CD4-positive, alpha-beta memory T cell (primary cell): Measurements from ENCODE around the gene CDKAL1. TPM values are rescaled to one million over a fixed set of nuclear protein-coding genes. Genes with fewer than 3 reads are reported as not detected.

Experiments
- CTCF ChIA-PET: fragments of 350-600 bp; sonication (Branson Sonifier 250); formaldehyde crosslinking; loops from one replicate; lab custom pipeline; 2021; ENCODE audit warnings: inconsistent platforms; ENCODE audit not compliant: partially characterized antibody; lab: Charles Lee
- POLR2A ChIA-PET: fragments of 350-600 bp; sonication (Branson Sonifier 250); formaldehyde crosslinking; loops from one replicate; lab custom pipeline; 2021; ENCODE audit not compliant: partially characterized antibody; lab: Charles Lee
- DNase-seq, 5 donors: peaks; one replicate each; pipeline versions ENCODE4 v3.0.0 to v3.0.0-alpha.2; 2020 to 2022; ENCODE audit warnings: mixed read lengths in 1 of 5
- H3K27ac ChIP-seq: one replicate; pipeline ENCODE4 v1.7.0; 2013; ENCODE audit warnings: low read depth, low read length
- H3K27me3 ChIP-seq: 2 replicates; pipeline ENCODE4 v1.7.0; 2013; ENCODE audit warnings: mild to moderate bottlenecking, low read length, moderate library complexity; ENCODE audit not compliant: insufficient read depth
- H3K36me3 ChIP-seq: 2 replicates; pipeline ENCODE4 v1.7.0; 2013; ENCODE audit warnings: mild to moderate bottlenecking, low read length, moderate library complexity; ENCODE audit not compliant: insufficient read depth
- H3K4me1 ChIP-seq: 2 replicates; pipeline ENCODE4 v1.7.0; 2013; ENCODE audit warnings: mild to moderate bottlenecking, low read length, moderate library complexity; ENCODE audit not compliant: insufficient read depth
- H3K4me3 ChIP-seq, 2 donors: one replicate each; pipeline ENCODE4 v1.7.0; 2013; ENCODE audit warnings: low read length in 2 of 2, mild to moderate bottlenecking in 1 of 2
- H3K9me3 ChIP-seq, 2 donors: one replicate each; pipeline ENCODE4 v1.7.0; 2013; ENCODE audit warnings: low read length in 2 of 2, control low read depth in 1 of 2; ENCODE audit not compliant: control insufficient read depth in 1 of 2
- H3K27ac Mint-ChIP-seq, 7 donors: one replicate each; pipeline ENCODE4 v1.8.0; 2020 to 2021; ENCODE audit warnings: mixed read lengths in 7 of 7, mild to moderate bottlenecking in 6 of 7, inconsistent platforms in 3 of 7, moderate library complexity in 3 of 7
- H3K27me3 Mint-ChIP-seq, 2 donors: one replicate each; pipeline ENCODE4 v1.8.0; 2020 to 2021; ENCODE audit warnings: mixed read lengths in 2 of 2
- H3K36me3 Mint-ChIP-seq, 2 donors: one replicate each; pipeline ENCODE4 v1.8.0; 2020 to 2021; ENCODE audit warnings: mixed read lengths in 2 of 2, inconsistent platforms in 1 of 2, mild to moderate bottlenecking in 1 of 2
- H3K4me1 Mint-ChIP-seq, 4 donors: one replicate each; pipeline ENCODE4 v1.8.0; 2020 to 2021; ENCODE audit warnings: mixed read lengths in 4 of 4, mild to moderate bottlenecking in 1 of 4
- H3K4me3 Mint-ChIP-seq, 8 donors: one replicate each; pipeline ENCODE4 v1.8.0; 2020 to 2021; ENCODE audit warnings: mixed read lengths in 8 of 8, mild to moderate bottlenecking in 7 of 8, moderate library complexity in 6 of 8, inconsistent platforms in 3 of 8
- H3K9me3 Mint-ChIP-seq, 8 donors: one replicate each; pipeline ENCODE4 v1.8.0; 2020 to 2021; ENCODE audit warnings: mixed read lengths in 8 of 8, mild to moderate bottlenecking in 5 of 8, inconsistent platforms in 3 of 8, moderate library complexity in 1 of 8
- intact Hi-C: fragments of 100-400 bp; cut with micrococcal nuclease; formaldehyde crosslinking; loops from one replicate; pipeline ENCODE4 v1.15.1; 2023
- polyA plus RNA-seq, 2 donors: library from polyadenylated mRNA; unstranded; fragments of 300-500 nt; fragmentation: Illumina TruSeq; gene quantifications; one replicate each; pipeline ENCODE4 v1.2.3, GENCODE V29; 2021
- total RNA-seq, 2 experiments: library from RNA; stranded (reverse); gene quantifications; one replicate each; pipeline ENCODE4 v1.2.3, GENCODE V29; 2021

Gene CDKAL1
- total and polyA plus RNA-seq, 4 experiments from 2014 or later: 22.3 to 41.8 (median 26.8) TPM

GRCh38 chr6:21099338-21100314, 565.4 kb downstream of the CDKAL1 start:
- intact Hi-C loops: no loop called here
- H3K27me3 ChIP-seq: no peaks in the 10 kb centered on the region
- H3K4me1 Mint-ChIP-seq: peaks cover 6 to 16% (median 7%) of the 10 kb centered on the region in 4 donors
- peaks cover 2 to 37% of the 10 kb centered on the region in 2 donors for H3K36me3 Mint-ChIP-seq
- no peak overlapping the region for H3K4me3 Mint-ChIP-seq
- no peak for DNase-seq
- no peak overlapping the region for H3K27ac ChIP-seq
- POLR2A ChIA-PET: no interaction called here
- H3K9me3 Mint-ChIP-seq: peaks cover 0 to 2% (median 0%) of the 10 kb centered on the region in 8 donors
- no peak overlapping the region for H3K4me3 ChIP-seq
- no peaks in the 10 kb centered on the region for H3K36me3 ChIP-seq
- H3K4me1 ChIP-seq: no peaks in the 10 kb centered on the region
- CTCF ChIA-PET: no interaction called here
- no peaks in the 10 kb centered on the region for H3K27me3 Mint-ChIP-seq
- H3K9me3 ChIP-seq: no peaks in the 10 kb centered on the region
- H3K27ac Mint-ChIP-seq: peak overlapping the region in 2 of 7 donors; percentile 29 to 48

- H3K27me3 ChIP-seq: no peaks in the 10 kb centered on the region
- no peak overlapping the region for H3K4me3 Mint-ChIP-seq
- intact Hi-C loops: no loop called here
- no peak overlapping the region for H3K4me3 ChIP-seq
- ChIA-PET POLR2A (no interaction called here), CTCF (no interaction called here)
- peaks cover 0 to 2% (median 0%) of the 10 kb centered on the region in 8 donors for H3K9me3 Mint-ChIP-seq
- no peaks in the 10 kb centered on the region for H3K27me3 Mint-ChIP-seq
- peaks cover 6 to 16% (median 7%) of the 10 kb centered on the region in 4 donors for H3K4me1 Mint-ChIP-seq
- no peak overlapping the region for H3K27ac ChIP-seq
- no peak for DNase-seq
- no peaks in the 10 kb centered on the region for H3K9me3 ChIP-seq
- H3K36me3 Mint-ChIP-seq: peaks cover 2 to 32% of the 10 kb centered on the region in 2 donors
- H3K27ac Mint-ChIP-seq: no peak overlapping the region
- H3K36me3 ChIP-seq: no peaks in the 10 kb centered on the region
- no peaks in the 10 kb centered on the region for H3K4me1 ChIP-seq
These were observed 566.7 kb downstream of the CDKAL1 start for GRCh38 chr6:21100991-21101390.

- H3K27me3 Mint-ChIP-seq: no peaks in the 10 kb centered on the region
- H3K4me3 Mint-ChIP-seq: no peak overlapping the region
- DNase-seq: no peak
- peaks cover 0 to 4% (median 0%) of the 10 kb centered on the region in 8 donors for H3K9me3 Mint-ChIP-seq
- H3K27ac Mint-ChIP-seq: no peak overlapping the region
- no peaks in the 10 kb centered on the region for H3K36me3 ChIP-seq
- ChIA-PET CTCF (no interaction called here), POLR2A (no interaction called here)
- peaks cover 6 to 16% (median 7%) of the 10 kb centered on the region in 4 donors for H3K4me1 Mint-ChIP-seq
- H3K27me3 ChIP-seq: no peaks in the 10 kb centered on the region
- no peak overlapping the region for H3K4me3 ChIP-seq
- H3K36me3 Mint-ChIP-seq: peaks cover 2 to 33% of the 10 kb centered on the region in 2 donors
- H3K4me1 ChIP-seq: no peaks in the 10 kb centered on the region
- intact Hi-C loops: no loop called here
- no peak overlapping the region for H3K27ac ChIP-seq
- H3K9me3 ChIP-seq: no peaks in the 10 kb centered on the region
These were observed 567.4 kb downstream of the CDKAL1 start for GRCh38 chr6:21101694-21102093.

- H3K4me3 ChIP-seq: no peak overlapping the region
- no peak for DNase-seq
- CTCF ChIA-PET: no interaction called here
- no peak overlapping the region for H3K27ac ChIP-seq
- intact Hi-C loops: no loop called here
- Mint-ChIP-seq H3K9me3 (peaks cover 0 to 4% (median 0%) of the 10 kb centered on the region in 8 donors), H3K36me3 (peaks cover 2 to 35% of the 10 kb centered on the region in 2 donors), H3K4me1 (peaks cover 6 to 16% (median 7%) of the 10 kb centered on the region in 4 donors), H3K27ac (peak overlapping the region in 1 of 7 donors; percentile 19), H3K4me3 (no peak overlapping the region), H3K27me3 (no peaks in the 10 kb centered on the region)
- H3K36me3 ChIP-seq: no peaks in the 10 kb centered on the region
- no peaks in the 10 kb centered on the region for H3K27me3 ChIP-seq
- POLR2A ChIA-PET: no interaction called here
- no peaks in the 10 kb centered on the region for H3K9me3 ChIP-seq
- no peaks in the 10 kb centered on the region for H3K4me1 ChIP-seq
These were observed 567.9 kb downstream of the CDKAL1 start for GRCh38 chr6:21102201-21102600.

GRCh38 chr6:21102624-21103023, 568.4 kb downstream of the CDKAL1 start:
- H3K27ac Mint-ChIP-seq: no peak overlapping the region
- Histone ChIP-seq H3K4me1 (no peaks in the 10 kb centered on the region), H3K4me3 (no peak overlapping the region), H3K27ac (no peak overlapping the region), H3K36me3 (no peaks in the 10 kb centered on the region), H3K9me3 (no peaks in the 10 kb centered on the region), H3K27me3 (no peaks in the 10 kb centered on the region)
- peaks cover 0 to 4% (median 0%) of the 10 kb centered on the region in 8 donors for H3K9me3 Mint-ChIP-seq
- H3K4me1 Mint-ChIP-seq: peaks cover 6 to 16% (median 7%) of the 10 kb centered on the region in 4 donors
- H3K27me3 Mint-ChIP-seq: no peaks in the 10 kb centered on the region
- no peak overlapping the region for H3K4me3 Mint-ChIP-seq
- DNase-seq: no peak
- peaks cover 2 to 35% of the 10 kb centered on the region in 2 donors for H3K36me3 Mint-ChIP-seq
- intact Hi-C loops: no loop called here
- ChIA-PET CTCF (no interaction called here), POLR2A (no interaction called here)

- Mint-ChIP-seq H3K4me3 (no peak overlapping the region), H3K4me1 (peaks cover 0 to 16% (median 5%) of the 10 kb centered on the region in 4 donors), H3K27me3 (no peaks in the 10 kb centered on the region), H3K36me3 (peaks cover 0 to 41% of the 10 kb centered on the region in 2 donors), H3K9me3 (peaks cover 0 to 4% (median 0%) of the 10 kb centered on the region in 8 donors), H3K27ac (no peak overlapping the region)
- POLR2A ChIA-PET: no interaction called here
- CTCF ChIA-PET: no interaction called here
- no peak overlapping the region for H3K27ac ChIP-seq
- H3K4me1 ChIP-seq: no peaks in the 10 kb centered on the region
- no peak overlapping the region for H3K4me3 ChIP-seq
- DNase-seq: no peak
- H3K36me3 ChIP-seq: no peaks in the 10 kb centered on the region
- intact Hi-C loops: no loop called here
- no peaks in the 10 kb centered on the region for H3K9me3 ChIP-seq
- H3K27me3 ChIP-seq: no peaks in the 10 kb centered on the region
These were observed 569.5 kb downstream of the CDKAL1 start for GRCh38 chr6:21103626-21104224.

GRCh38 chr6:21104288-21104687, 570.0 kb downstream of the CDKAL1 start:
- H3K36me3 Mint-ChIP-seq: peaks cover under 1 to 43% of the 10 kb centered on the region in 2 donors
- POLR2A ChIA-PET: no interaction called here
- peaks cover 0 to 4% (median 0%) of the 10 kb centered on the region in 8 donors for H3K9me3 Mint-ChIP-seq
- H3K27ac Mint-ChIP-seq: no peak overlapping the region
- Histone ChIP-seq H3K36me3 (no peaks in the 10 kb centered on the region), H3K27ac (no peak overlapping the region), H3K9me3 (no peaks in the 10 kb centered on the region), H3K4me3 (no peak overlapping the region), H3K4me1 (no peaks in the 10 kb centered on the region), H3K27me3 (no peaks in the 10 kb centered on the region)
- CTCF ChIA-PET: interaction anchor here (2.1 kb wide), 1 partner anchor 15 kb away, joined by 6 read pairs; no protein-coding TSS in a partner anchor
- intact Hi-C loops: no loop called here
- no peaks in the 10 kb centered on the region for H3K27me3 Mint-ChIP-seq
- no peak for DNase-seq
- H3K4me1 Mint-ChIP-seq: peaks cover 0 to 16% (median 5%) of the 10 kb centered on the region in 4 donors
- H3K4me3 Mint-ChIP-seq: no peak overlapping the region
